ENCODE data around the gene PPM1J. TPM values are rescaled to one million over a fixed set of nuclear protein-coding genes. Genes with fewer than 3 reads are reported as not detected.

PPM1J gene
- total and polyA plus RNA-seq, 8 donors, result 0.20 to 1.6 (median 0.87) TPM

- Histone ChIP-seq H3K4me1 (no peaks in the 10 kb centered on the region), H3K27me3 (no peaks in the 10 kb centered on the region), H3K27ac (no peak overlapping the region), H3K36me3 (peaks cover 0 to 9% (median 0%) of the 10 kb centered on the region in 3 donors), H3K9me3 (no peaks in the 10 kb centered on the region), H3K4me3 (no peak overlapping the region)
- WGBS, 2 donors, result 83 to 85% methylated on average over 5 of the region's 5 CpGs
- intact Hi-C loops (cut with DNase I), result no loop called here
- FAIRE-seq, result no peak
- no peak for ATAC-seq
- DNase-seq, result no peak
- no peak for TF ChIP-seq CTCF (IDR thresholded peaks at IDR 0.05)
Observed at GRCh38 chr1:112685913-112686312, 29.2 kb downstream of the PPM1J start.

GRCh38 chr1:112678605-112679004 is 36.5 kb downstream of the PPM1J start:
- DNase-seq (no peak), ATAC-seq (no peak), FAIRE-seq (no peak)
- no peak overlapping the region for H3K4me3 ChIP-seq
- TF ChIP-seq CTCF (IDR thresholded peaks at IDR 0.05), result no peak
- intact Hi-C loops (cut with DNase I), result no loop called here
- no peaks in the 10 kb centered on the region for H3K36me3 ChIP-seq
- peaks cover 0 to 4% (median 1%) of the 10 kb centered on the region in 3 donors for H3K4me1 ChIP-seq
- 84 to 87% methylated on average over 3 of the region's 3 CpGs for WGBS, 2 donors
- H3K27ac ChIP-seq, result no peak overlapping the region
- no peaks in the 10 kb centered on the region for H3K27me3 ChIP-seq
- H3K9me3 ChIP-seq, result no peaks in the 10 kb centered on the region

- Histone ChIP-seq H3K27ac (no peak overlapping the region), H3K9me3 (no peaks in the 10 kb centered on the region), H3K36me3 (no peaks in the 10 kb centered on the region), H3K4me3 (no peak overlapping the region), H3K27me3 (no peaks in the 10 kb centered on the region), H3K4me1 (peaks cover 0 to 8% (median 5%) of the 10 kb centered on the region in 3 donors)
- FAIRE-seq (no peak), ATAC-seq (no peak), DNase-seq (no peak)
- no peak for TF ChIP-seq CTCF (IDR thresholded peaks at IDR 0.05)
- WGBS, 2 donors, result 98 to 100% methylated on average over 4 of the region's 4 CpGs
- intact Hi-C loops (cut with DNase I), result no loop called here
Observed at GRCh38 chr1:112677501-112677900, 37.6 kb downstream of the PPM1J start.

GRCh38 chr1:112676543-112676942 is 38.6 kb downstream of the PPM1J start:
- WGBS, 2 donors, result 93 to 95% methylated on average over 3 of the region's 3 CpGs
- Histone ChIP-seq H3K9me3 (no peaks in the 10 kb centered on the region), H3K4me1 (peaks cover 0 to 8% (median 5%) of the 10 kb centered on the region in 3 donors), H3K4me3 (no peak overlapping the region), H3K27me3 (no peaks in the 10 kb centered on the region), H3K36me3 (no peaks in the 10 kb centered on the region), H3K27ac (no peak overlapping the region)
- ATAC-seq (no peak), FAIRE-seq (no peak), DNase-seq (no peak)
- TF ChIP-seq CTCF (IDR thresholded peaks at IDR 0.05), result no peak
- intact Hi-C loops (cut with DNase I), result no loop called here

- ATAC-seq (no peak), DNase-seq (no peak), FAIRE-seq (no peak)
- WGBS, 2 donors, result 29 to 38% methylated on average over 7 of the region's 7 CpGs
- Histone ChIP-seq H3K36me3 (no peaks in the 10 kb centered on the region), H3K4me3 (peak overlapping the region; percentile 63 to 94 (median 78)), H3K27me3 (no peaks in the 10 kb centered on the region), H3K27ac (peak overlapping the region; percentile 71 to 93 (median 76)), H3K4me1 (peaks cover 0 to 8% (median 5%) of the 10 kb centered on the region in 3 donors), H3K9me3 (no peaks in the 10 kb centered on the region)
- no peak for TF ChIP-seq CTCF (IDR thresholded peaks at IDR 0.05)
- intact Hi-C loops (cut with DNase I), result no loop called here
Observed at GRCh38 chr1:112675728-112676381, 39.3 kb downstream of the PPM1J start.

Data from pancreas (tissue), 10 donors.